ELR (cell line): ENCODE data around the gene MYH8.

Source experiments
- DNase-seq: peaks from one replicate; pipeline ENCODE4 v3.0.0-alpha.2; 2015; ENCODE audit warnings: low read depth

The MYH8 gene

GRCh38 chr17:10380631-10381408 lies 40.9 kb downstream of the MYH8 start:
- no peak for DNase-seq

GRCh38 chr17:10372906-10373305 lies 48.8 kb downstream of the MYH8 start, which contains the start of gene MYH13:
Gene MYH13 (minus strand): TSS chr17:10373006. CDS start chr17:10364530, 8,476 bp downstream.
- no peak for DNase-seq

- no peak for DNase-seq
These were observed 51.6 kb downstream of the MYH8 start for GRCh38 chr17:10370016-10370608.

DNA sequence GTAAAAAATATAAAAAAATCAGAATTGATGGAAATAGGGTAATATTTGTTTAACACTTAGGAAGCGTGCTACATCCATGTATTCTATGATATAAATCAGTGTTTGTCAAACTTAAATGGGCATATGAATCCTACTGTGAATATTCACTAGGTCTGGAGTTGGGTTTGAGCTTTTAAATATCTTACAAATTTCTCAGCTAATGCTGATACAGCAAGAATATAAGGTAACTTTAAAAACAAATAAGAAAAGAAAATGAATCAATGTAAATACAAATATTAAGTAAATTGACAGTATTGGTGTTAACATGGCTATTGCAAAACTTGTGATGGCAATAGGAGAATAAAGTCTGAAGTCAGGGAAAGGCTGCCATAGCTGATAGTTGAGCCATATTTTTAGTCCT lies 52.5 kb downstream of the MYH8 start:
- no peak for DNase-seq

DNA sequence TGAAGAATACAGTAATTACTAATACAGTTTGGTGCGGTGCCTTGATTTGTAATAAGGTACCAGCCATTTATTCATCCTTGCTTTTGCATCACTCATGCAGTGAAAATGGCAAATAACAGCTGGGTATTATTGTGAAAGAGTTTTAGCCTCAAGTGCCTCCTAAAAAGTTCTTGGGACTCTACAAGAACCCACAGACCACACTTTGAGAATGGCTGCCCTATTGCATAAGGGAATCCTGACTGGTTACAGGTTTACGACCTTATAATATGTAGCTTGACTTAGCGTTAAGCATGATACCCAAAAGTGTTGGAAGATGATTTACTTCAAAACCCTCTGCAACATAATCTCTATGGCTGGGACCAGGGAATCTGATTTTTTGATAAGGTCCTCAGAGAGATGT lies 53.2 kb downstream of the MYH8 start:
- DNase-seq = no peak

- no peak for DNase-seq
These were observed 61.2 kb downstream of the MYH8 start for GRCh38 chr17:10360578-10360977.

- no peak for DNase-seq
These were observed 64.0 kb downstream of the MYH8 start for GRCh38 chr17:10357768-10358167.

GRCh38 chr17:10354651-10355050 lies 67.1 kb downstream of the MYH8 start:
- no peak for DNase-seq

DNA sequence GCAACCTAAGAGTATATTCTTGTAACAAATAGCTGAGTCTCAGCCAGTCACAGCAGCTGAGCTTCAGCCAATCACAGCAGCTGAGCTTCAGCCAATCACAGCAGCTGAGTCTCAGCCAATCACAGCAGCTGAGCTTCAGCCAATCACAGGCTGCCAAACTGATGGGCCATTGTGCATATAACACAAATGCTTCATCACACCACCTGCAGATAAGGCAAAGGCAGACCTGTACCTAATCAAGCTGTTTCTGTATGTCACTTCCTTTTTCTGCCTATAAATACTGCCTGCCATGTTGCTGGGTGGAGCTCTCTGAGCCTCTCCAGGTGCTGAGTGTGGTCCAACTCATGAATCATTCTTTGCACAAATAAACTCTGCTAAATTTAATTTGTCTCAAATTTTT lies 68.9 kb downstream of the MYH8 start:
- no peak for DNase-seq

DNA sequence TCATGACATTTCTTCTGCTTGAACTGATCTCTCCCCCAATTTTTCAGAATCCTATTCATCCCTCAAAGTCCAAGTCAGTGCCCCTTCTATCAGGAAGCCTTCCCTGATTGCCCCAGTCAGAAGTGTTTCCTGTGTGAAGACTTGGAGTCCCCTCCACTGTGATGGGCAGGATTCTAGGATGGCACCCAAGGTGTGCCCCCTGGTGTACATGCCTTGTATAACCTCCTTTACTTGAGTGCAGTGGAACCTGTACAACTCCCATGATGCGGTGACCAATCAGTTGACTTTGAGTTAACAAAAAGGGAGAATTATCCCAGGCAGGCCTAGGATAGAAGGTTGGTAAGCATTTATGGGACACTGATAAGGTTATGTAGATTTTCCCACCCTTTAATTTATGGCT lies 72.3 kb downstream of the MYH8 start:
- DNase-seq = no peak

DNA sequence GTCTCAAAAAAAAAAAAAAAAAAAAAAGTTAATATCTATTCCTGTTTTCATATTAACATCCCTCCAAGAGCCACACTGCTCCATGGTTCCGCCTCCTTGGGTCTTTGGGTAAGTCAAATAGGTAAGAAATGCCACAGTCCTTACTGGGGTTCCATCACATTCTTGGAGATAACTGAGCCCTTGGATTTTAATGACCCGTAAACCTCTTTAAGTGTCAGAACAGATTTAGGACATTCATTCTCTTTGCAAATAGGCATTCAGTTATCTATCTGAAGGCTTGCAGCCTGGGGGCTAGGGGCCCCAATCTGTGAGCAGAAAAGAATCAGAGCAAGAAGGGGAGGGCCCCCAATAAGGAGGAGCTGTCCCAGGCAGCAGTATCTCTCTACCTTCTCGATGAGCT lies 76.9 kb downstream of the MYH8 start:
- DNase-seq = no peak
